Ecto neural progenitor cell (in vitro differentiated cells): ENCODE results near the gene FGF23.

ENCODE experiments used
- DNase-seq: peaks from one replicate; pipeline ENCODE4 v3.0.0-alpha.2; 2018; ENCODE audit warnings: low spot score

FGF23 gene

DNA sequence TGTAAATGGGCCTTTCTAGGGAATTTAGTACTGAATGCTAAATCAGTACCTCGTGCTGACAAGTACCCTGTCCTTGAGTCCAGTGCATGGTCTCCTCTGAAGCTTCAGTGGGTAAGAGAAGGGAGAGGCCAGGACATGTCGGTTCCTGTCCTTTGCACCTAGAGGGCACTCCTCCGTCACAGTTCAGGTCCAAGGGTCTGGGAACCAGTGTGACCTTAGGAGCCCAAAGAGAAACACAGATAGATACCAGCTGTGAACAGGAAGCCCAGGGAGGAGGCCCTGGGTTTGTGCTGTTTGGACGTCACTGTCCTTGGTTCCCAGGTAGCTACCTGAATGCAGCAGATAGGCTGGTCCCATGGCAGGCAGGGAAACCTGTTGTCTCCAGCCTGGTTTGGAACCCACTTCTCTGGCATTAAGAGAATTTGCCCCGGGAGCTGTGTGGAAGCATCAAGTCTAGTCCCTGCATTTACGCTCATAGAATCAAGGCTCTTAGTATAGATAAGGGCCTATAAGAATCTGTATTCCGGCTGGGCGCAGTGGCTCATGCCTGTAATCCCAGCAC is 3.9 kb upstream of the FGF23 start:
- peak; percentile 66 for DNase-seq

GRCh38 chr12:4380332-4380731 is 820 bp upstream of the FGF23 start:
- no peak for DNase-seq

GRCh38 chr12:4378772-4379171 is 740 bp downstream of the FGF23 start:
- DNase-seq, result no peak

DNA sequence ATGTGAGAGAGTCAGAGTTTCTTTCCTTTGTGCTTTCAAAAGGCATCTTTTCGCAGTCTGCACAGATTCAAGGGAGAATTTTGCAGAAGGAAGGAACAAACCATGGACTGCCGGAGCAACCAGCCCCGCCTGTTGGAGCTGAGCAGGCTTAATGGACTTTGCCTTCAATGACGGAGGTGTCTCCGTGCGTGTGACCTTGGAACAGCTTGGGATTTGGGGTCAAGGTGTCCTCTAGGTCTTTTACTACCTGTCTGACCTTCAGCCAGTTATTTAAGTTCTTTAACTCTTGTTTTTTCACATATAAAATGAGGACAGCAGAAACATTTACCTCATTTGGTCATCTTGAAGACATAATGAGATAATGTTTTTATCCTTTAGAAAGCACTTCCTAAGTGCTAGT is 4.1 kb downstream of the FGF23 start:
- no peak for DNase-seq

DNA sequence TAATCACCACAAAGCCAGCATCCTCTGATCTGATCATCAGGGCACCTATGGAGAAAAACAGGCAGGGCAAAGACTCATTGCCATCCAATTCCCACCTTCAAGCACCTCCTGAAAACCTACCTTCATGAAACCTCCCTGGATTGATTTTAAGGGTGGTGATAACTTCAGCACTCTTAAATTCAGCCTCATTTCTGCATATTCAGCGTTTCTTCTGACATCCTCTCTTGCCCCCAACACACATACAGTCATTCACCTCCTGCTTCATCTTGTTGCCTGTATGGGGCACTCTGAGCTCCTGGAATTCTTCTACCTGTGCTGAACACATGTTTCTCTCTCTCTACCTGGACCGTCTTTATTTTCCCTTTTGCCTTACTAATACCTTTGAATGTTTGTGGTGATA is 6.9 kb downstream of the FGF23 start:
- DNase-seq, result no peak

DNA sequence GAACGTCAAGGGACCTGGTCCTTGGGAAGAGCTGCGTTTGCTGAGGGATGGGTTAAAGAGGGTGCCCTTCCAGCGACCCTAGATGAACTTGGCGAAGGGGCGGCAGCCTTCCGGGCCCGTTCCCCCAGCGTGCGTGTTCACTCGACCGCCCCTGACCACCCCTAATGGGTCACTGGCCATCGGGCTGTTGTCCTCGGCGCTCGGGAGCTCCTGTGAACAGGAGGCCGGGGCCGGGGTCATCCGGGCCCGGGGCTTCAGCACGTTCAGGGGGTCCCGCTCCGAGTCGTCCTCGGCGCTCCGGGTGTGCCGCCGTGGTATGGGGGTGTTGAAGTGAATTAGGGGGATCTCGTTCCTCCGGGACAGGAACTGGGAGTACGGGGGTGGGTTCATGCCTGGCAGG is 9.2 kb downstream of the FGF23 start:
- DNase-seq, result no peak

DNA sequence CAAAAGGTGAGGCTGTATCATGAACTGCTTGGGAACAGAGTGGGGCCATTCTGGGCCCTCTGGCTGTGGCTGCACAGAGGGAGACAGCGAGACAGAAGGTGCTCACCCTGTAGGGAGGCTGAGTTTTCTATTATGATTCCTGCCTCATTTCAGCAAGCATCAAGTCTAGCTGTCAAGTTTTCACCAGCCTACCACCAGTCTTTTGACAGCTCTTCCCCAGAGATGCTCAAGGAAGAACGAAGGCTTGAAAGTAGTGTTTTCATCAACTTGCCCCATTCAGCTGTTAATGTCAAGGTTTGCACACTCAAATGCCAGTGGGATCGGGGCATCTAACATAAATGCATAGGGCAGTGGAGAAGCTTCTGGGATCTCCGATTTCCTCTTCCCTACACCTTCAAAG is 10.0 kb downstream of the FGF23 start:
- no peak for DNase-seq

DNA sequence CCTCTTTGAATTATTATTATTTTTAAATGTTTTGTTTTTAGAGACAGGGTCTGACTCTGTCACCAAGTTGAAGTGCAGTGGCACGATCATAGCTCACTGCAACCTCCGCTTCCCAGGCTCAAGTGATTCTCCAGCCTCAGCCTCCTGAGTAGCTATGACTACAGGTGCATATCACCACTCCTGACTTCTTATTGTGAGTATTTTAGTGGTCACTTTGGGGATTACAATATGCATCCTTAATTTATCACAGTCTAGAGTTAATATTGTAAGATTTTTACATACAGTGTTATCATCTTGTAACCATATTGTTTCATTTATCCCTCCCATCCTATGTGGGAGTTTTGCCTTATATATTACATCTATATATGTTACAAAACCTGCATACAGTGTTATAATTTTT is 13.4 kb downstream of the FGF23 start:
- DNase-seq, result no peak

GRCh38 chr12:4356041-4356327 is 23.5 kb downstream of the FGF23 start:
- DNase-seq, result peak; percentile 83

GRCh38 chr12:4355156-4356040 is 24.1 kb downstream of the FGF23 start:
- no peak for DNase-seq

DNA sequence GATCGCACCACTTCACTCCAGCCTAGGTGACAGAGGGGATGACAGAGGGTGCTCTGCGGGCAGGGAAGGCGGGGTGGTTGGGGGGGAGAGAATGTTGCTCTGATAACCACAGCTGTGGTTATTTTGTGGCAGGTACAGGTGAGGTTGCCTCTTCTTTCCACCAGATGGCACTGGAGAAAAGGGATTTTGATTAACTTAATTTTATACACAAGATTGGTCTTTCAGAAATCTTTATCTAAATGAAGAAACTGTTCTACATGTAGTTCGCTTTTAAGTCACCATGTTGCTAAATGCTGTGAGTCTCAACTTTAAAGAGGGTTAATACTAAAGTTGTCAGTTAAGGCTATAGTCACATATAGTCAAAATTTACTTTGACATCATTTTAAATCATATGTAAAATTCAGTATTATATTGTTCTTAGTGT is 25.7 kb downstream of the FGF23 start:
- no peak for DNase-seq

DNA sequence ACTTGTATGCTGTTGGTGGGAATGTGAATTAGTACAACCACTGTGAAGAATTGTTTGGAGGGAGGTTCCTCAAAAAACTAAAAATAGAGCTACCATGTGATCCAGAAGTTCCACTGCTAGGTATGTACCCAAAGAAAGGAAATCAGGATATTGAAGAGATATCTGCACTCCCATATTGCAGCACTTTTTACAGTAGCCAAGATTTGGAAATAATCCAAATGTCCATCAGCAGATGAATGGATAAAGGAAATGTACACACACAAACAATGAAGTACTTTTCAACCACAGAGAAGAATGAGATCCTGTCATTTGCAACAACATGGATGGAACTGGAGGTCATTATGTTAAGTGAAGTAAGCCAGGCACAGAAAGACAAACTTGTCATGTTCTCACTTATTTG is 32.6 kb downstream of the FGF23 start:
- no peak for DNase-seq

DNA sequence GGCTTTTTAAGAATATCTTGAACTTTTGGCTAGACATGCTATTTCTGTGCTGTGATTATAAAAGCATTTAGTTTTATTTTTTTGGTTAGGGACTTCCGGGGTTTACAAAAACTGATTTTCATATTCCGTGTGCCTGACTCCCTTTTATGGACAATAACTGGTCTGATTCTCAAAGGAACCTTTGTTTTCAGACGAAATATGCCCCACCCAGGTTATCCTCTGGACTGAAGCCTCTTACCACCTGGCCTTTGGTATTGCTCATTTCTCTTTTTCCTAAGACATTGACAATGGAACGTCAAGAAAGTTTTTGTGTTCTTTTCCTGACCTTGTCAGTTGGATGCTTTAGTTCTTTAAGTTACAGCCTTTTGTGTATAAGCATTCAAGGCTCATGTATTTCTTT is 47.7 kb downstream of the FGF23 start:
- no peak for DNase-seq

- no peak for DNase-seq
Measured at GRCh38 chr12:4331221-4331620, 48.3 kb downstream of the FGF23 start.

DNA sequence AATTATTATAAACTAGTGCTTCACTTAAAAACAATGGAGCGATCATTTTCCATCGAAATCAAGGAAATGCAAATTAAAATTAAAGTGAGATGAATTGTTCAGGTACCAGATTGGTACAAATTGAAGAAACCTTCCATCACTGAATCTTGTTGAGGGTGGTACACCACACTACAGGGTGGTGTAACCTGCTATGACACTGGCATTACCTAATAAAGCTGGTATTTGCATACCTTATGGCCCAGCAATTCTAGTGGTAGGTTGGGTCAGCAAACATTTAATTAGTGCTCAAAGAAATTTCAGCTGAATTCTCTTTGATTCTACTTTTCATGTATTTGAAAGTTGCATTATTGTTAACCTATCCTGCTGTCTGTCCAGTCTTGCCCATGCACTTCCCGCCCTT is 49.3 kb downstream of the FGF23 start:
- no peak for DNase-seq

- DNase-seq, result no peak
Measured at GRCh38 chr12:4327293-4327692, 52.2 kb downstream of the FGF23 start.

GRCh38 chr12:4325966-4326365 is 53.5 kb downstream of the FGF23 start:
- DNase-seq, result no peak

- DNase-seq, result no peak
Measured at GRCh38 chr12:4324366-4324765, 55.1 kb downstream of the FGF23 start.

GRCh38 chr12:4323396-4323795 is 56.1 kb downstream of the FGF23 start:
- DNase-seq, result no peak

- DNase-seq, result no peak
Measured at GRCh38 chr12:4322726-4323125, 56.8 kb downstream of the FGF23 start.

DNA sequence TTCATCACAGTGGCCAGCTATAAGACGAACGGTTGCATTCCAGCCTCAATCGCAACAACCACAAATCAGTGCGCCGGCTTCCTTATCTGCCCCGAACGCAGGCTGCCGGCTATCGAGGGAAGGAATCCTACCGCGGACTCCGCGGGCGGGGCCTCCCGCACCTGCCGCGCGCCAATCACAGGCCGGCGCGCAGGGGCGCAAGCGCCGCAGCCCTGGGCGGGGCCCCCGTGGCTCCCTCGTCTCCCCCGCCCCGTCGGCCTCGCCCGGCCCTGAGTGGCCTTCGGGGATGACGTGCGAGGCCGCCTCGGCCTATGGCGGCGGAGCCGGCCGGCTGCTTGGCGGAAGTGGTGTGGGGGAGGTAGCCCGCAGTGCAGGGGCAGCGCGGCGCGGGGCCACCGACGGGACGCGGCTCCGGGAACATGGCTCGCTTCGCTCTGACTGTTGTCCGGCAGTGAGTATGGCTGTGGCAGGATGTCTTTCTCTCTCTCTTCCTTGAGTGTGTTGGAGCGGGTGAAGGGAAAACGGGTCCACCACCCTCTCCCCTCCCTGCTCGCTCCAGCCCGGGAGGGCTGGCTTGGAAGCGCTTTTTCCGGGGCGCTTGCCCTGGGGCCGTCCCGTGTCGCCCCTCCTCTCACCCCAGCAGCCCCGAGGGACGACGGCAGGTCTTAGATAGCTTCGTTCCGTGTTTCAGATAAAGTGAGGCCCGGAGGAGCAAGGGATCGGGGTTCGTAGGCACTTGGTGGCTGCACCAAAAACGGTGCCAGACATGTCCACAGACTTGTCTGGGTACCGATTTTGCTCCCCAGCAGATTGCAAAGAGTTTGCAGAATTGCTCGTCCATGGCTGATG is 58.4 kb downstream of the FGF23 start, which contains the start of gene TIGAR:
TSS of gene TIGAR (plus strand) at position 361 of the 849 bp plus-strand sequence. CDS start at position 420, 59 bp downstream.
- DNase-seq, result peak; percentile 98

DNA sequence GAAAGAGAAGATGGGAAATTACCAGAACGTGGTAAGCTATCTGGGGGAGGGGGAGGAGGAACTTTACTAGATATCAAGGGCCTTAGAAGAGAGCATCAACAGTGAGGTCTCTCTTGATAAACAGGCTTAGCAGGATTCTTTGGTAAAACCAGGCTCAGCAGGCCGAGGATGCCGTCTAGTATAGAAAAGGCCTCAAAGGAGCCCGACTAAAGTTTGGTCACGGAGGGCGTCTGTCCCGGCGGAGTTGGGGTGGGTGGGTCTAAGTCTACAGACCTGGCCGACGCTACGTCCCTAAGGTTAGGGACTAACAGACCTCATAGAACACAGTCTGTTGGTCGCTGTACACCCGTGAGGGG is 59.0 kb downstream of the FGF23 start:
- no peak for DNase-seq
